K562 (cell line): ENCODE measurements around the gene ACTL8. TPM values are rescaled to one million over a fixed set of nuclear protein-coding genes. Genes with fewer than 3 reads are reported as not detected.
A peak's percentile ranks its signal among the peaks of the same experiment; 100 is the strongest.

ENCODE experiments used
- ATAC-seq: fragments of 200-7000 bp; cut with Tn5 transposase; 3 replicates; pipeline ENCODE4 v1.9.1; 2020; ENCODE audit warnings: moderate library complexity
- BruUV-seq: library from RNA; stranded (reverse); fragments of 400-500 nt; replicated peaks from 2 replicates; lab custom pipeline; 2021; lab: Mats Ljungman, UMichigan
- CTCF ChIA-PET: fragments of 300-600 bp; formaldehyde crosslinking; extraction: SDS; loops from one replicate; lab custom pipeline; 2021; ENCODE audit warnings: low intra/inter-chr PET ratio; lab: Yijun Ruan, JAX
- POLR2A ChIA-PET: fragments of 300-600, 350-650 bp; sonication (Branson Sonifier 250); formaldehyde crosslinking; extraction: SDS; loops from one replicate; lab custom pipeline; 2021; ENCODE audit warnings: antibody characterized with exemption, inconsistent platforms; lab: Yijun Ruan, JAX
- DNase-seq, 4 experiments: peaks; one replicate each; pipeline versions ENCODE4 v3.0.0 to v3.0.0-alpha.2; 2011 to 2018; ENCODE audit warnings: low spot score in 3 of 4, mixed read lengths in 3 of 4; ENCODE audit errors: extremely low read depth in 1 of 4
- FAIRE-seq: peaks from 2 replicates; lab custom pipeline; 2011; peaks lifted over from hg19 to GRCh38; lab: Jason Lieb, UNC
- H2AFZ ChIP-seq: 2 replicates; pipeline ENCODE4 v1.6.0; 2011; ENCODE audit warnings: low read depth, low read length, control low read depth, inconsistent platforms
- H3K27ac ChIP-seq: fragments of 200-600 bp; 3 replicates; pipeline ENCODE4 v1.8.0; 2011; ENCODE audit warnings: low read depth, mild to moderate bottlenecking, control low read depth, inconsistent platforms, low read length, moderate library complexity, mixed read lengths; ENCODE audit errors: extremely low read depth
- H3K27me3 ChIP-seq, 2 experiments: fragments of 300-600 bp in 1 of 2; 2 replicates in 1 of 2; 3 replicates in 1 of 2; pipeline versions ENCODE4 v1.6.0 to v1.8.0; 2011; ENCODE audit warnings: inconsistent platforms in 2 of 2, low read length in 2 of 2, mild to moderate bottlenecking in 1 of 2, mixed read lengths in 1 of 2, moderate library complexity in 1 of 2; ENCODE audit not compliant: control insufficient read depth in 2 of 2, insufficient read depth in 2 of 2
- H3K36me3 ChIP-seq: fragments of 300-600 bp; 3 replicates; pipeline ENCODE4 v1.8.0; 2011; ENCODE audit warnings: mild to moderate bottlenecking, low read length, inconsistent platforms; ENCODE audit not compliant: control insufficient read depth, insufficient read depth
- H3K4me1 ChIP-seq, 2 experiments: fragments of 200-600 bp in 1 of 2; replicated peaks in 1 of 2; 2 replicates in 1 of 2; 3 replicates in 1 of 2; pipeline versions ENCODE4 v1.5.1 to v1.8.0; 2011; ENCODE audit warnings: inconsistent platforms in 2 of 2, low read length in 2 of 2, mild to moderate bottlenecking in 1 of 2, mixed read lengths in 1 of 2, moderate library complexity in 1 of 2; ENCODE audit not compliant: control insufficient read depth in 2 of 2, insufficient read depth in 2 of 2
- H3K4me2 ChIP-seq: 2 replicates; pipeline ENCODE4 v1.6.1; 2011; ENCODE audit warnings: low read length, control low read depth, inconsistent platforms, mixed read lengths; ENCODE audit not compliant: insufficient read depth
- H3K4me3 ChIP-seq: fragments of 200-600 bp; sonication (generic), shearing (Covaris generic); 2 replicates; pipeline ENCODE4 v1.5.1; 2016; ENCODE audit warnings: control low read depth, inconsistent platforms
- H3K79me2 ChIP-seq: fragments of 200-600 bp; 3 replicates; pipeline ENCODE4 v1.8.0; 2011; ENCODE audit warnings: low read length, inconsistent platforms; ENCODE audit not compliant: control insufficient read depth, insufficient read depth
- H3K9ac ChIP-seq, 2 experiments: 2 replicates each; pipeline versions ENCODE4 v1.6.0 to v1.6.1; 2011; ENCODE audit warnings: low read depth in 2 of 2, low read length in 2 of 2, control low read depth in 1 of 2, inconsistent platforms in 1 of 2, mild to moderate bottlenecking in 1 of 2, mixed read lengths in 1 of 2; ENCODE audit not compliant: insufficient read depth in 1 of 2
- H3K9me1 ChIP-seq: one replicate; pipeline ENCODE4 v1.6.0; 2011; ENCODE audit warnings: inconsistent platforms, mild to moderate bottlenecking, low read length, moderate library complexity; ENCODE audit not compliant: control insufficient read depth, insufficient read depth
- H3K9me3 ChIP-seq: replicated peaks from 2 replicates; pipeline ENCODE4 v1.5.1; 2011; ENCODE audit warnings: low read depth, low read length, inconsistent platforms; ENCODE audit not compliant: control insufficient read depth, insufficient read depth
- H4K20me1 ChIP-seq: replicated peaks from 2 replicates; pipeline ENCODE4 v1.6.1; 2011; ENCODE audit warnings: low read length, inconsistent platforms, mixed read lengths; ENCODE audit not compliant: control insufficient read depth, insufficient read depth
- ARID3A ChIP-seq: IDR thresholded peaks from 2 replicates; pipeline ENCODE4 v1.6.1; 2012; ENCODE audit warnings: low read depth, low read length, improper control_type of control experiment, borderline replicate concordance
- BCOR ChIP-seq: fragments of 450-650 bp; IDR thresholded peaks from 2 replicates; pipeline ENCODE4 v1.6.1; 2016
- ELF2 ChIP-seq: fragments of 250-450 bp; sonication (Bioruptor Pico); IDR thresholded peaks from 2 replicates; pipeline ENCODE4 v1.5.0; 2021; ENCODE audit warnings: mild to moderate bottlenecking
- ELF4 ChIP-seq: fragments of 450-650 bp; formaldehyde crosslinking; IDR thresholded peaks from 2 replicates; pipeline ENCODE4 v1.4.0; 2022; ENCODE audit warnings: missing genetic modification characterization
- ERF ChIP-seq: fragments of 450-650 bp; formaldehyde crosslinking; IDR thresholded peaks from 2 replicates; pipeline ENCODE4 v1.4.0; 2020; ENCODE audit warnings: mild to moderate bottlenecking, mixed read lengths
- MCM7 ChIP-seq, 2 experiments: fragments of 450-650 bp; IDR thresholded peaks; 2 replicates each; pipeline ENCODE4 v1.6.1; 2016 to 2018
- MLLT1 ChIP-seq, 2 experiments: fragments of 450-650 bp; IDR thresholded peaks; 2 replicates each; pipeline ENCODE4 v1.6.1; 2016
- PATZ1 ChIP-seq: fragments of 250-450 bp; sonication (Bioruptor Pico); IDR thresholded peaks from 2 replicates; pipeline ENCODE4 v1.5.0; 2020; ENCODE audit warnings: mild to moderate bottlenecking, borderline replicate concordance
- PHB2 ChIP-seq: fragments of 450-650 bp; IDR thresholded peaks from 2 replicates; pipeline ENCODE4 v1.6.1; 2017; ENCODE audit warnings: low read depth
- PML ChIP-seq: IDR thresholded peaks from 2 replicates; pipeline ENCODE4 v1.6.1; 2012; ENCODE audit warnings: low read length, inconsistent platforms
- POLR3A ChIP-seq: IDR thresholded peaks from 2 replicates; pipeline ENCODE4 v1.6.1; 2011; ENCODE audit warnings: borderline replicate concordance, mild to moderate bottlenecking, moderate library complexity; ENCODE audit not compliant: insufficient read length, insufficient read depth; ENCODE audit errors: extremely low read depth
- RBM22 ChIP-seq: fragments of 200-400 bp; formaldehyde crosslinking; IDR thresholded peaks from 2 replicates; pipeline ENCODE4 v1.6.1; 2018; ENCODE audit warnings: low read length, low read depth; ENCODE audit not compliant: poor library complexity, severe bottlenecking
- XRCC5 ChIP-seq: fragments of 200-400 bp; formaldehyde crosslinking; IDR thresholded peaks from 2 replicates; pipeline ENCODE4 v1.6.1; 2017; ENCODE audit warnings: low read depth, mild to moderate bottlenecking, low read length
- ZBTB49 ChIP-seq: sonication (generic); formaldehyde crosslinking; IDR thresholded peaks from 2 replicates; pipeline ENCODE4 v1.8.0; 2022; ENCODE audit warnings: missing genetic modification reagents, mild to moderate bottlenecking, borderline replicate concordance
- ZNF239 ChIP-seq: fragments of 250-450 bp; sonication (Bioruptor Pico); IDR thresholded peaks from 2 replicates; pipeline ENCODE4 v1.4.0; 2020; ENCODE audit warnings: mild to moderate bottlenecking
- ZNF780A ChIP-seq: fragments of 250-450 bp; sonication (Bioruptor Pico); IDR thresholded peaks from 2 replicates; pipeline ENCODE4 v1.5.0; 2021; ENCODE audit warnings: mild to moderate bottlenecking
- WGBS: fragments of 100-300 bp; shearing (Covaris generic); methylation state at CpG from one replicate; pipeline ENCODE4 v1.1.6; 2016; ENCODE audit warnings: low coverage, mixed read lengths; ENCODE audit not compliant: insufficient coverage; ENCODE audit errors: missing lambda C conversion rate; 5-methylcytosine and 5-hydroxymethylcytosine counted together
- in situ Hi-C: fragments of 300-500 bp; cut with MboI; formaldehyde crosslinking; loops from 4 replicates; pipeline ENCODE4 v1.15.0; 2018; ENCODE audit warnings: inconsistent platforms, mixed read lengths
- intact Hi-C: fragments of 100-400 bp; cut with micrococcal nuclease; formaldehyde crosslinking; loops from 2 replicates; pipeline ENCODE4 v1.14.2; 2022
- polyA plus RNA-seq, 8 experiments: library from polyadenylated mRNA; depleted of rRNA in 4 of 8; stranded (reverse) in 5 of 8; unstranded in 3 of 8; fragments of >200 nt; fragmentation: Nextera tagmentation in 2 of 8; fragmentation: Illumina TruSeq in 1 of 8; extraction: Ambion mirVana in 2 of 8; extraction: Trizol in 1 of 8; gene quantifications; 2 replicates each; pipeline versions ENCODE4 v1.2.1 to v1.2.3, GENCODE V29; 2011 to 2014; ENCODE audit warnings: inconsistent platforms in 1 of 8, missing spikeins in 1 of 8
- total RNA-seq, 7 experiments: library from RNA; depleted of rRNA in 6 of 7; stranded (reverse); fragments of >200 nt in 6 of 7; fragmentation: Illumina TruSeq in 2 of 7; extraction: Trizol in 2 of 7; gene quantifications; 2 replicates each; pipeline versions ENCODE4 v1.2.1 to v1.2.3, GENCODE V29; 2011 to 2021; ENCODE audit warnings: low replicate concordance in 1 of 7

ACTL8 gene
- total and polyA plus RNA-seq, 9 of the 15 experiments (the other 6 are each of a cell fraction or from before 2014, with no cell fraction given) = 0.30 to 3.3 (median 1.6) TPM

- TF ChIP-seq POLR3A = no peak
- TF ChIP-seq MLLT1 (IDR thresholded peaks at IDR 0.05) = no peak
- no peak for TF ChIP-seq RBM22
- TF ChIP-seq MCM7 (IDR thresholded peaks at IDR 0.05) = no peak
- no peak for TF ChIP-seq ZNF239 (CRISPR knock-in tag)
- TF ChIP-seq ZNF780A (CRISPR knock-in tag) = no peak
- TF ChIP-seq PML = no peak
- TF ChIP-seq ELF2 (CRISPR knock-in tag) = no peak
- TF ChIP-seq XRCC5 = 0 out of 2 replicates have a peak, but pooled peaks have one; percentile 40
These were observed 4.0 kb downstream of the ACTL8 start (continued) for GRCh38 chr1:17759114-17759513.

- Histone ChIP-seq H2AFZ (no peak overlapping the region), H3K9me1 (no peaks in the 10 kb centered on the region), H4K20me1 (0 out of 2 replicates have a peak, but pooled peaks cover 2% of the 10 kb centered on the region), H3K4me1 (no peaks in the 10 kb centered on the region), H3K4me2 (no peak overlapping the region), H3K36me3 (no peaks in the 10 kb centered on the region), H3K27me3 (peaks cover 2 to 19% of the 10 kb centered on the region in 2 experiments; a peak in 4 of 5 replicates), H3K9ac (no peak overlapping the region), H3K4me3 (no peak overlapping the region), H3K79me2 (no peaks in the 10 kb centered on the region), H3K9me3 (no peaks in the 10 kb centered on the region; the same call in 1 of the 2 replicates), H3K27ac (no peak overlapping the region)
- WGBS = 3% methylated on average over 11 of the region's 11 CpGs
- ATAC-seq (no peak), DNase-seq (no peak), FAIRE-seq (no peak)
- intact Hi-C loops = no loop called here
- POLR2A ChIA-PET = interaction anchor here (0.6 to 0.9 kb wide), 3 partner anchors 14 to 911 kb away, joined by 3 to 4 read pairs (median 3); no protein-coding TSS in a partner anchor
- in situ Hi-C loops = no loop called here
- BruUV-seq = no TSS peak
- CTCF ChIA-PET = no interaction called here
- TF ChIP-seq ERF (no peak), ELF4 (CRISPR knock-in tag) (no peak), ZBTB49 (CRISPR knock-in tag) (no peak), PHB2 (no peak), PATZ1 (CRISPR knock-in tag) (no peak), ARID3A (no peak), BCOR (no peak)
These were observed 7.2 kb downstream of the ACTL8 start for GRCh38 chr1:17762313-17762712.
